HG02571 (cell line): ENCODE data around the gene AMER2.
A peak's percentile ranks its signal among the peaks of the same experiment; 100 is the strongest.
"Not testable (repeated sequence)": the region's sequence is repeated elsewhere in the genome, so short reads cannot be mapped to it uniquely, and the experiment has no call there.

Source experiments
- ATAC-seq: cut with Tn5 transposase; IDR thresholded peaks from one replicate; pipeline ENCODE4 v1.9.1; 2021; ENCODE audit warnings: mild to moderate bottlenecking, moderate library complexity; ENCODE audit not compliant: unreplicated experiment

The AMER2 gene

DNA sequence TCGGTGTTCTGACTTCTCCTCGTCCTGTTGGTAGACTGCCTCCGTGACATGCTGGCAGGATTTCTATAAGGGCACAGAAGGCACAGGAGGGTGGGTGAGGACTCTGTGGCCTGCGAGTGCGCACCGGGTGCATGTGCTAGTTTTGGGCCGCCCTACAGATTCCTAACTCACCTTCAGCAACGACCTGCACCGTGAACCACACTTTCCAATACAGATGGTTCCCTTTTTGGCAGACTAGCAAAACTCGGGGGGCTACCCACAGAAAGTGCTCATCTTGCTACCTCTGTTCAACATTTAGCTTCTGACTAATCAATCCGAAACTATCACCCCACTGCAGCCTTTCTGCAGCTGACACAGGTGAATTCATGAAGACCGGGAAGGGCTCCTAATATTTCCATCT is 14.1 kb upstream of the AMER2 start:
- no peak for ATAC-seq

GRCh38 chr13:25181597-25181996 is 9.5 kb upstream of the AMER2 start:
- peak; percentile 45 for ATAC-seq

- ATAC-seq = peak; percentile 69
Observed at GRCh38 chr13:25180775-25181537, 8.9 kb upstream of the AMER2 start.

DNA sequence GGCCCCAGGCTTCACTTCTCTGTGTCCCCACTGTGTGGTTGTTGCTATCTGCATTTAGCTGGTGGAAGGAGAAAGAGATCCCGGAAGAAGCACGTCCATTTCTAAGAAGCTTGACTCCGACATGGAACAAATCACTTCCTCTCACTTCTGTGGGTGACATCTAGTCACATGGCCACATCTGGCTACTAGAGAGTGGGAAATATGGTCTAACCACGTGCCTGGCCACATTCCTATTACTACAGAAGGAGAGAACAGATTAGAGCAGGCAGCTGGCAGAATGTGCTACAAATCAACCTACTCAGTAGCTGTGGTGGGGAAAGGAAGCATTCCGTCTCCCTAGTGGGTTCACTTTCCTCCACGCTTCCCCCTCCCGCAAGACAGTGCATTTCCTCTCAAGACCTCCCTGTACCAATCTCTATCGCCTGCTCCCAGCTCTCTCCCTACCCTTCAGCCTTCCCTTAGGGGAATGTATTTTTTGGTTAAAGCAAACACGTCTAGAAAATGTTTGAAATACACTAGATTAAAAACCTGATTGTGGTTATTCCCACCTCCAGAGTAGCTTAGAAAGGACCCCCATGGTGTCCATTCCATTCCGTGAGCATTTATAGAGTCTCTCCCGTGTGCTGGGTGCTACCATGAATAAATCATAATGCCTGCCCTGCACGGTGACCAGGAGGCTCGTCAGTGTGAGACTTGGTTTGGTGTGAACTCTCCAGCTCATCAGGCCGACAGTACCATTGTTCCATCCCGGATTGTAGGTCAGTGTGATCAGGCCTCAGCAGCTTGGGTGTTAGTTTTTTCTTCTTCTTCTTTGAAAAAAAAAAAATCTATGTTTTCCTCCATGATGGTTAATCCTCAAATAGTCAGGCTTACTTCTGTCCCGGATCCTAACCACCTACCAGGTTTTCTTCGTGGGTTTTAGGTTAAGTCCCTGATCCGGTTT is 8.0 kb upstream of the AMER2 start:
- ATAC-seq = no peak

GRCh38 chr13:25179011-25179410 is 6.9 kb upstream of the AMER2 start:
- no peak for ATAC-seq

DNA sequence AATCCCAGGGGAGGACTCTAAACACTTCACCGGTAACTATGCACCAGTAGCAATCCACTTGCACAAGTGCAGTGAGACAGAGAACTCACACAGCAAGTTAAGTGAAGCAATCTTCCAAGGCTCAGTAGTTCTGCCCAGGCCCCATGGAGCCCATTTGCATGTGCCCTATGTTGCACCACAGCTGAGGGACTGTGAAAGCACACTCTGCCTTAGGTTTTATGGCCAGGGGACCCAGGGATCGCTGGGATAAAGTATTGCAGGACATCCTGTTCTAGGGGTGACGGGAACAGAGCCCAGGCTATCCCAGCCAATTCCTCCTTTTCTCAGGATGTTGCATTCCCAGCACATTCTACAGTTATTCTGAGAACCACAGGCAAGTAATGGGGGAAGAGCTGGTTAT is 6.0 kb upstream of the AMER2 start:
- no peak for ATAC-seq

DNA sequence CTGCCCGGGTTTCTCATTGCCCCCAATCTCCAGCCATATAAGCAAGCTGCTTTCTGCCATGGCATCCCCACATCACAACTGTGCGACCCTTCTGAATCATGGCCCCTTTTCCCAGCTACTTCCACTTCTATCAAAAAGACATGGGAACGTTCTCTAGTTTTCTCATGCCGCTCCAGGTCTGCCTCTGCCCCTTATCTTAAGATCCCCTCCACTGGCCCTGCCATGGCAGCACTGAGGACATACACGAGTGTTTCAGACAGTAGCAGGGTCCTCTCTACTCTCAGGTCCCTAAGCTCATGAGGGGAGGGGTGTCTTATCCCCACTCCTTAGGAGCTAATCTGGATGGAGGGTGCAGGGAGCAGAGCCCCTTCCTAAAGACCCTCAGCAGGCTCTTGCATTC is 5.5 kb upstream of the AMER2 start:
- ATAC-seq = no peak

- no peak for ATAC-seq
Observed at GRCh38 chr13:25177012-25177411, 4.9 kb upstream of the AMER2 start.

- ATAC-seq = no peak
Observed at GRCh38 chr13:25175431-25175830, 3.3 kb upstream of the AMER2 start.

DNA sequence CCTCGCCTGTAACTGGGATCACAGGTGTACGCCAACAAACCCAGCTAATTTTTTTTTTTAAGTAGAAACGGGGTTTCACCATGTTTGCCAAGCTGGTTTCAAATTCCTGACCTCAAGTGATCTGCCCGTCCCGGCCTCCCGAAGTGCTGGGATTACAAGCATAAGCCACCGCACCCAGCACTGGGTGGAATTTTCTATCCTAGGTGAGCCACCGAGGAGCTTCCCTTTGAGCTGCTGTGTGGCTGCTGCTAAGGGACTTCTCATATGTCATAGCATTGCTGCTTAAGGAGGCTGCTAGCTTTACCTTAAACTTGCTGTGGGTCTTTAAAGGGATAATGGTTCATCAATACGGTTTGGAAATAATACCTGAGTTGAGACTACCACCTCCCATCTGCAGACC is 2.9 kb upstream of the AMER2 start:
- no peak for ATAC-seq

- no peak for ATAC-seq
Observed at GRCh38 chr13:25174304-25174703, 2.2 kb upstream of the AMER2 start.

GRCh38 chr13:25172303-25172630 is 179 bp upstream of the AMER2 start:
- ATAC-seq = no peak

GRCh38 chr13:25171170-25171516 is 945 bp downstream of the AMER2 start:
- no peak for ATAC-seq

GRCh38 chr13:25170554-25171111 is 1.5 kb downstream of the AMER2 start:
- no peak for ATAC-seq

DNA sequence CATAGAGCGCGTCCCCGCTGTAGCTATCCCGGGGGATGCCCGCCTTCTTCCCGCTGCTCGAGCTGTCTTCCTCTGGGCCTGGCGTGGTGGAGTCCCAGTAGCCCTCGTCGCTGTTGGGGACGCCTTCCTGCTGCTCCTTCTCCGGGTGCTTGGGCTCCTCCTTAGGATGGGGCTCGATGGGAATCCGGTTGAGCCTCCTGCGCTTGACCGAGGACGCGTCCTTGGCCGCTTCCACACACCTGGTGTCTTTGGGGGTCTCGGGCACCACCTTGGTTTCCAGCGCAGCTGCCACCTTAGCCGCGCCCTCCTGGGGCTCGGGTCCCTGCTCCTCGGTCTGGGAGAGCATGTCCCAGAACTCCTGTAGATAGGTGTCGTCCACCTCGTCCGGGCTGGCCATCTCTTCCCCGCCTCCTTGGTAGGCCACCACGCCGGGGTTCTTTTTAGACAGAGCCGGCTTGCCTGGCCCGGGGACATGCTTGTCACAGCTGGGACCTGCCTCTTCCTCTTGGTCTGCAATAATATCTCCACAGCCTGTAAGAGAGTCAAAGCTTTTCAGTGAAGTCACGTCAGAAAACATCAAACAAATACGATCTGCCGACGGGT is 2.0 kb downstream of the AMER2 start:
- no peak for ATAC-seq

- ATAC-seq = no peak
Observed at GRCh38 chr13:25169356-25169755, 2.7 kb downstream of the AMER2 start.

DNA sequence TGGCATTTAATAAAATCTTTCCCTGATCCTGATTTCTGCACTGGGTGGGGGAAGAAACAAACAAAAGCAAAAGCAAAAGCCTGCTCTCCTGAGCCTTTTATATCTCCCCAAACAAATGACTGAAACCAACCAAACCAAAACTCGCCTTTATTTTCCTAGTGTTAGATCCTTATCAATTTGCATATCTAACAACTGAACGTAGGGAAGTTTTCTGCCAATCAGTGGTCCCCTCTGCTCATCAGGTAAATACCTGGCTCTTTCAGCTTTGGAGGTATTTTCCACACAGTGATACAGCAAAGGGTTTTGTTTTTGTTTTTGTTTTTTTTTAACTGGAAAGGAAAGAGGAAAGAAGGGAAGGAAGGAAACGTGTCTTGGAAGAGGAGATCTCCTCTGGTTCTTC is 3.3 kb downstream of the AMER2 start:
- ATAC-seq = no peak

- no peak for ATAC-seq
Observed at GRCh38 chr13:25167382-25168174, 4.5 kb downstream of the AMER2 start.

DNA sequence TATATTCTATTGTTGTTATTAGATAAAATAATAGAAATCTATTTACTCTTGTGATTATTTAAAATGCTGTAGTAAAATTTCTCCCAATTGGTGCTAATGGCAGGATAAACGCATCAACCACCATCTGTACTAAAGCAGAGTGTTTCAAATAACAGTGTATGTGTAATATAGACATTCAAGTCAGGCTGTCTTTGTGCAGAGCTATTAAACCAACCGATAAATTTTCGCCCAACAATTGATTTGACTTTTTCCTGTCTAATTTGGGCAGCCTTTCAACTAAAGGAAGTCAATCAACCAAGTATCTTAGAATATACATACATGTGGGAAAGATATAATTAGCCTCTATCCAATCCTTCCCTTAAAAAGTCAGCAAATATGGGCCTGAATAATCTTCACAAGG is 5.8 kb downstream of the AMER2 start:
- no peak for ATAC-seq

GRCh38 chr13:25165663-25166062 is 6.4 kb downstream of the AMER2 start:
- no peak for ATAC-seq

GRCh38 chr13:25165163-25165562 is 6.9 kb downstream of the AMER2 start:
- ATAC-seq = not testable (repeated sequence)
